GM10266 (cell line): ENCODE results near the gene ADGRV1.

Source experiments
- DNase-seq: peaks from one replicate; pipeline ENCODE4 v3.0.0; 2012; ENCODE audit errors: extremely low spot score
- CTCF ChIP-seq: IDR thresholded peaks from 2 replicates; pipeline ENCODE4 v1.5.1; 2012; ENCODE audit warnings: mild to moderate bottlenecking, low read depth; ENCODE audit not compliant: control insufficient read depth, insufficient read depth; ENCODE audit errors: missing control alignments

Gene ADGRV1

GRCh38 chr5:91162534-91163381 is 604.2 kb downstream of the ADGRV1 start:
- peak; percentile 63 for DNase-seq
- no peak for TF ChIP-seq CTCF

- TF ChIP-seq CTCF = no peak
- no peak for DNase-seq
These were observed 605.8 kb downstream of the ADGRV1 start for GRCh38 chr5:91164424-91164823.

DNA sequence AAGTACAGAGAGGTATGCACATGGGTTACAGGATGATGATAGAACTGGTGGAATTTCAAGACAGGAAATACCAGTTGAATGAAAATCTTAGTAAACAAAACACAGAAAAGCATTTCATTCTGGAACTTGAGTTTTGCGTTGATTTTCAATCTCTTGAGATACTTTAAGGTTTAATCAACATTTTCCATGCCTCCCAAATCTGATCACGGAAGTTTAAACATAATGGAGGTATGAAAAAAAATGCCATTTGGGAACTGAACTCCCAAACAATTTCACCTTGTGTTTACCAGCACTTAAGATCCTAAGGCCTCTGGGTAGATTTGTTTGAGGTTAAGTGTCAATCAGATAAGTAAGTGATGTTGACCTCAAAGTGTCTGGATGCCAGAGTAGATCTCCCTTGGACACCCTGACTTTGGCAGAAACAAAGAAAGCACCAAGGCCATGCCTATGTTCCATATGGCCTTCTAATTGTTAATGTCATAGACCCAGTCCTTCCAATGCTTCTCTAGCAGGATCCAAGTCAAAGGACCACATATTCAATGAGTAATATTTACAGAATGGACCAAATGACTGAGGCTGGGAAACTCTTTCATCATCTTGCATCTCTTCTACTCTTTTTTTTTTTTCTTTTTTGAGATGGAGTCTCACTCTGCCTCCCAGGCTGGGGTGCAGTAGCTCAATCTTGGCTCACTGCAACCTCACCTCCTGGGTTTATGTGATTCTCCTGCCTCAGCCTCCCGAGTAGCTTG is 607.6 kb downstream of the ADGRV1 start:
- no peak for DNase-seq
- no peak for TF ChIP-seq CTCF

- no peak for DNase-seq
- no peak for TF ChIP-seq CTCF
These were observed 610.3 kb downstream of the ADGRV1 start for GRCh38 chr5:91168859-91169258.

GRCh38 chr5:91170266-91170665 is 611.7 kb downstream of the ADGRV1 start:
- TF ChIP-seq CTCF = no peak
- no peak for DNase-seq

DNA sequence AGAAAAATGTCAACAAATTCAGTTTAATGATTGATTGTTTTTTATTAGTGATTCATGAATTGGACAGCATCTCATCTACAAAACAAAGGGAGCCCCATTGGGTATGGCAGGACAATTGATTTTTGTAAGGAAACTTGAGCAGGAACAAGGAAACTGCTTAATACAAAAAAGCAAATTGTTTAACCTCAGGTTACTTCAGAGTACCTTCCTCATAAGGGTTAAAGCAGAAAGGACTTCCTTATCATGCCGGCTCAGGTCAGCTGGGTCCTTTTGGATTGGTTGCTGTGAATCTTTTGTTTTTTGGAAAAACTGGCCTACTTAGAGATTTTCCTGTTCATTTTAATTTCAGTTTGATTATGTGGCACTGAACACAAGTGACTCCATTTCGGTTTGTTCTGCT is 612.7 kb downstream of the ADGRV1 start:
- no peak for TF ChIP-seq CTCF
- no peak for DNase-seq

DNA sequence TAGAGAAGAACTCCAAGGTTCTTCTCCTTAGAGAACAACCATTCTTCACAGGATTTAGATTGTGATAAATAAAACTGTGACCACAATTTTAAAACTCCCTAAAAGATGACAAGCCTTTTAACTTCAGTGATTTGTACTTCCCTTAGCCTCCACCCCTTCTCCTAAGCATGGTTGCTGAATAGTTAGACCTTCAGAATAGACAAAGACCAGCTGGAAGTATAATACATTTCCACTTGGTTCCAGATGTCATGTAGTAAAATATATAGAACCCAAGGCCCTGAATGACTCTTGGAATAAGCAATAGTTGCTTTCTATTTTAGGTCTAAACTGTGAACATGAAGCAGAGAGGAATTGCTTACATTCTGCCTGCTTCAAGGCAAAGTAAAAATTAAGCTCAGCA is 615.8 kb downstream of the ADGRV1 start:
- no peak for TF ChIP-seq CTCF
- DNase-seq = no peak
